GM06990 (cell line): ENCODE measurements around the gene B3GLCT.

Experiments
- DNase-seq: peaks from one replicate; pipeline ENCODE4 v3.0.0-alpha.2; 2011; ENCODE audit not compliant: insufficient read length; ENCODE audit errors: extremely low read depth
- H3K27me3 ChIP-seq: replicated peaks from 2 replicates; pipeline ENCODE4 v1.6.0; 2011; ENCODE audit warnings: low read length; ENCODE audit not compliant: control insufficient read depth, insufficient read depth
- H3K36me3 ChIP-seq: 2 replicates; pipeline ENCODE4 v1.5.1; 2011; ENCODE audit warnings: low read length; ENCODE audit not compliant: control insufficient read depth, insufficient read depth
- H3K4me3 ChIP-seq: replicated peaks from 2 replicates; pipeline ENCODE4 v1.5.1; 2011; ENCODE audit warnings: low read depth, mild to moderate bottlenecking, control low read depth, low read length
- CTCF ChIP-seq: IDR thresholded peaks from 2 replicates; pipeline ENCODE4 v1.5.1; 2011; ENCODE audit warnings: low read length, control low read depth, mild to moderate bottlenecking, inconsistent platforms; ENCODE audit not compliant: insufficient read depth, poor library complexity, severe bottlenecking

The B3GLCT gene

GRCh38 chr13:31367410-31367809 lies 167.6 kb downstream of the B3GLCT start:
- Histone ChIP-seq H3K4me3 (no peak overlapping the region), H3K27me3 (no peaks in the 10 kb centered on the region), H3K36me3 (no peaks in the 10 kb centered on the region)
- DNase-seq = no peak
- TF ChIP-seq CTCF = no peak

- no peak for DNase-seq
- H3K4me3 ChIP-seq = no peak overlapping the region
- no peak for TF ChIP-seq CTCF
- no peaks in the 10 kb centered on the region for H3K27me3 ChIP-seq
- no peaks in the 10 kb centered on the region for H3K36me3 ChIP-seq
Observed at GRCh38 chr13:31369213-31369612, 169.4 kb downstream of the B3GLCT start.

GRCh38 chr13:31372454-31372853 lies 172.7 kb downstream of the B3GLCT start:
- Histone ChIP-seq H3K36me3 (no peaks in the 10 kb centered on the region), H3K4me3 (no peak overlapping the region), H3K27me3 (no peaks in the 10 kb centered on the region)
- DNase-seq = no peak
- TF ChIP-seq CTCF = no peak

GRCh38 chr13:31374682-31375081 lies 174.9 kb downstream of the B3GLCT start:
- TF ChIP-seq CTCF = no peak
- no peak for DNase-seq
- no peaks in the 10 kb centered on the region for H3K27me3 ChIP-seq

GRCh38 chr13:31377946-31378345 lies 178.2 kb downstream of the B3GLCT start:
- Histone ChIP-seq H3K36me3 (no peaks in the 10 kb centered on the region), H3K27me3 (no peaks in the 10 kb centered on the region), H3K4me3 (no peak overlapping the region)
- no peak for TF ChIP-seq CTCF
- DNase-seq = no peak

More at GRCh38 chr13:31374682-31375081, 174.9 kb downstream of the B3GLCT start:
- no peaks in the 10 kb centered on the region for H3K36me3 ChIP-seq
- no peak overlapping the region for H3K4me3 ChIP-seq

- no peak for TF ChIP-seq CTCF
- Histone ChIP-seq H3K36me3 (no peaks in the 10 kb centered on the region), H3K4me3 (no peak overlapping the region), H3K27me3 (no peaks in the 10 kb centered on the region)
- DNase-seq = no peak
Observed at GRCh38 chr13:31380715-31381114, 180.9 kb downstream of the B3GLCT start.
